HL-60 (cell line): ENCODE results near the gene AGAP1.

Source experiments
- DNase-seq, 2 experiments: peaks; one replicate each; pipeline ENCODE4 v3.0.0-alpha.2; 2010 to 2020; ENCODE audit warnings: low read depth in 1 of 2, low spot score in 1 of 2
- H3K27ac ChIP-seq: fragments of 250-450 bp; sonication (Bioruptor Pico); replicated peaks from 2 replicates; pipeline ENCODE4 v1.5.1; 2020; ENCODE audit warnings: mild to moderate bottlenecking, moderate library complexity
- H3K27me3 ChIP-seq: fragments of 250-450 bp; sonication (Bioruptor Pico); 2 replicates; pipeline ENCODE4 v1.5.1; 2021; ENCODE audit warnings: mild to moderate bottlenecking, moderate library complexity; ENCODE audit not compliant: insufficient read depth, poor library complexity, severe bottlenecking
- H3K4me3 ChIP-seq: replicated peaks from 2 replicates; pipeline ENCODE4 v1.5.1; 2011; ENCODE audit warnings: mild to moderate bottlenecking, control low read depth, low read length; ENCODE audit not compliant: insufficient read depth
- CTCF ChIP-seq: IDR thresholded peaks from one replicate; pipeline ENCODE4 v1.5.1; 2011; ENCODE audit warnings: low read length, control low read depth, inconsistent platforms; ENCODE audit not compliant: insufficient read depth
- GABPA ChIP-seq: IDR thresholded peaks from 2 replicates; pipeline ENCODE4 v1.6.1; 2012; ENCODE audit warnings: low read depth
- POLR2AphosphoS5 ChIP-seq: IDR thresholded peaks from 2 replicates; pipeline ENCODE4 v1.6.1; 2012; ENCODE audit warnings: low read depth
- REST ChIP-seq: IDR thresholded peaks from 2 replicates; pipeline ENCODE4 v1.6.1; 2012; ENCODE audit warnings: low read depth; ENCODE audit not compliant: insufficient replicate concordance
- SPI1 ChIP-seq: IDR thresholded peaks from 2 replicates; pipeline ENCODE4 v1.6.1; 2012; ENCODE audit warnings: low read depth, mild to moderate bottlenecking, borderline replicate concordance

The AGAP1 gene

GRCh38 chr2:236158969-236159777, 665.3 kb downstream of the AGAP1 start:
- DNase-seq = no peak
- Histone ChIP-seq H3K27me3 (peaks cover 7% of the 10 kb centered on the region), H3K4me3 (no peak overlapping the region), H3K27ac (no peak overlapping the region)
- TF ChIP-seq SPI1 (no peak), POLR2AphosphoS5 (no peak), REST (no peak), GABPA (no peak)

- TF ChIP-seq CTCF (no peak), SPI1 (no peak), REST (no peak), POLR2AphosphoS5 (no peak), GABPA (no peak)
- Histone ChIP-seq H3K27me3 (peaks cover 10% of the 10 kb centered on the region), H3K27ac (no peak overlapping the region), H3K4me3 (no peak overlapping the region)
- no peak for DNase-seq
These were observed 665.9 kb downstream of the AGAP1 start for GRCh38 chr2:236159778-236160170.

- DNase-seq = no peak
- H3K27ac ChIP-seq = no peak overlapping the region
- no peak overlapping the region for H3K4me3 ChIP-seq
- TF ChIP-seq SPI1 (no peak), GABPA (no peak), POLR2AphosphoS5 (no peak), REST (no peak), CTCF (no peak)
- peaks cover 18% of the 10 kb centered on the region for H3K27me3 ChIP-seq
These were observed 666.7 kb downstream of the AGAP1 start for GRCh38 chr2:236160366-236161081.
